Upper lobe of left lung (tissue), 4 donors: ENCODE measurements around the gene PRKN.

ENCODE experiments used
- CTCF ChIP-seq, 6 experiments: fragments of 450-650 bp in 4 of 6; fragments of 200-600 bp in 2 of 6; sonication (generic) in 2 of 6; IDR thresholded peaks; one replicate each; pipeline ENCODE4 v1.5.1; 2016 to 2019; ENCODE audit warnings: antibody characterized with exemption in 6 of 6
- EP300 ChIP-seq, 4 donors: sonication (generic); formaldehyde crosslinking; IDR thresholded peaks; one replicate each; pipeline ENCODE4 v1.5.1; 2017; ENCODE audit warnings: antibody characterized with exemption in 4 of 4, control low read depth in 2 of 4
- POLR2A ChIP-seq, 4 donors: fragments of 450-650 bp; IDR thresholded peaks; one replicate each; pipeline ENCODE4 v1.5.1; 2016 to 2017; ENCODE audit warnings: antibody characterized with exemption in 4 of 4, mild to moderate bottlenecking in 2 of 4
- POLR2AphosphoS5 ChIP-seq, 2 donors: sonication (generic); formaldehyde crosslinking; IDR thresholded peaks; one replicate each; pipeline ENCODE4 v1.5.1; 2017; ENCODE audit warnings: antibody characterized with exemption in 2 of 2

DNA sequence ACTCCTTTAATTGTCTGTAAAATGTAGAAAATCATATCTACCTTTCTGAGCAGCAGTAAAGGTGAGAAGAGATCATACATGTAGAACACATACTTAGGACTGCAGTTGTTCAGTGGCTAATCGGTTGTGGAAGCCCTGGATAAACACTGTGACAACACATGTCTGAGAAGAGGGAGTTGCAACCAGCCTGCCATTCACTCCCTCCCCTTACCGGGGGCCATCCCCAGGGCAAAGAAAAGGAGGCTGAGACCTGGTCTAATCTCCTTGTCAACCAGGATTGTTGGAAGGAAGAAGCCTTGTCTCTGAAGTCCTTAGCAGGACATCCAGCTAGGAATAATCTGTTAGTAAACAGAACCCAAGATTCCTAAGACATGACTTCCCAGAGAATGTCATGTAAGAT lies 991.2 kb downstream of the PRKN start:
- TF ChIP-seq CTCF (IDR thresholded peaks at IDR 0.05) (no peak), POLR2A (IDR thresholded peaks at IDR 0.05) (no peak), EP300 (IDR thresholded peaks at IDR 0.05) (no peak), POLR2AphosphoS5 (IDR thresholded peaks at IDR 0.05) (no peak)
